GM12878 (cell line): ENCODE results near the gene PIEZO2.

ENCODE experiments used
- MTA3 ChIP-seq: IDR thresholded peaks from 2 replicates; pipeline ENCODE4 v1.6.1; 2012; ENCODE audit warnings: low read length, inconsistent platforms, borderline replicate concordance
- POLR2AphosphoS2 ChIP-seq: IDR thresholded peaks from 2 replicates; pipeline ENCODE4 v1.6.1; 2011; ENCODE audit warnings: low read depth, mild to moderate bottlenecking, low read length, improper control_type of control experiment, moderate library complexity
- YY1 ChIP-seq: IDR thresholded peaks from 2 replicates; pipeline ENCODE4 v1.6.1; 2011; ENCODE audit warnings: low read depth, mild to moderate bottlenecking, low read length

DNA sequence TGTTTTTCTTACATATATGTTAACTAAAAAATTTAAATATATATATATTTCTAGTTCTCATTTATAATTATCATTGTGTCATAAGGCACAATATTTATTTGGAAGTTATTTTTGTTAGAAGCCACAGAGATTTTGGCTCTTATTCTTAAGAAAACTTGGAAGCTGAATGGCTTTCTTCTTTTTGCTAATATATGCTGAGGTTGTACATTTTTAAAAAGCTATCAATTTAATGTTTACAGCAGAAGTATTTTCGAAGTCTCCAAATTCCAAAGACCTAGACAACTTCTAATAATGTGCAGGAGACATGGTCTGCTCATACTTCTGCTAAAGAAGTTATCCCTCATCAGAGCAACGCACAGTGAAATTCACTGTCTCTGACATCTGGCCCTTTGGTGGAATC is 3.7 kb upstream of the PIEZO2 start:
- no peak for TF ChIP-seq MTA3
- no peak for TF ChIP-seq POLR2AphosphoS2
- no peak for TF ChIP-seq YY1
